Measurements from ENCODE around the gene GABRG3. TPM values are rescaled to one million over a fixed set of nuclear protein-coding genes. Genes with fewer than 3 reads are reported as not detected.

The GABRG3 gene
- total and polyA plus RNA-seq, 10 of the 15 experiments (the other 5 are each of a cell fraction or from before 2014, with no cell fraction given), result 0.15 TPM; not detected in 9

DNA sequence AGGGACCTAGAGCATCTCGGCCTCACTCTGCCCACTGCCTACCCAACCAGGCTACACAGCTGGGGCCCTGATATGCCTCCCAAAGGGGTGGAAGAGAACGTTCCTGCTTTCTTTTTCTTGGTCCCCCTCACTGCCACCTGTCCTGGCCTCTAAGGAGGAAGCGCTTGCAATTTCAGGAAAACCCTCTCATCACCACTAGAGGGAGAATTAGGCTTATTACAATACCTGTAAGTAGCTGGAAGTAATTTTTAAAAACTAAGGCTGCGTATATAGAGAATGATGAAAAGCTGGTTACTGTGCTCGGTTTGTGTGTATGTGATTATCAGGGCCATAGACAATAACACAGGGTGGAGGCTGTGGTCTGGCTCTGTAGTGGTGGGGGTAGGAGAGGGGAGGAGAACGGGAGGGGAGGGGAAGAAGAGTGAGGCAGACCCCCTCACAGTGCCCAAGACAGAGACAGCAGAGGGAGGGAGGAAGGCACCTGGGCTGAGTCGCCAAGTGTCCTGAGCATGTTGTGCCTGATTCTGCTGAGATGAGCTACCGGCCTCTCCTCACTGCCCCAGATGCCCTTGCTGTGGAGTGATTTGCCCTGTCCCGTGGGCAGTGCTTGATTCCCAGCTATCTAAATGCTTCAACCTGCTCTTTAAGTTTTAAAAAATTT lies 3.3 kb downstream of the GABRG3 start:
- Histone ChIP-seq H3K9me3 (replicated peaks; ENCODE audit: control insufficient read depth, insufficient read depth, low read length) (no peaks in the 10 kb centered on the region; the same call in 2 of the 3 replicates), H3K27ac (ENCODE audit: control insufficient read depth, insufficient read depth) (no peak overlapping the region), H3K79me2 (ENCODE audit: control insufficient read depth, insufficient read depth, low read length) (no peaks in the 10 kb centered on the region), H3K9ac (ENCODE audit: control insufficient read depth, insufficient read depth, low read length) (no peak overlapping the region), H3K27me3 (replicated peaks in 1 of 2; ENCODE audit: control insufficient read depth in 2 of 2, insufficient read depth in 2 of 2, low read length in 1 of 2) (no peaks in the 10 kb centered on the region), H3K36me3 (ENCODE audit: control insufficient read depth in 2 of 2, insufficient read depth in 2 of 2, low read length in 1 of 2) (no peaks in the 10 kb centered on the region), H3K4me2 (ENCODE audit: control insufficient read depth, insufficient read depth) (no peak overlapping the region), H3K4me3 (no peak overlapping the region), H2AFZ (ENCODE audit: control insufficient read depth, low read depth, low read length) (no peak overlapping the region), H4K20me1 (ENCODE audit: control insufficient read depth, insufficient read depth) (no peaks in the 10 kb centered on the region), H3K4me1 (ENCODE audit: control insufficient read depth, insufficient read depth, low read length) (no peaks in the 10 kb centered on the region)
- ATAC-seq, result no peak
- in situ Hi-C loops (cut with MboI), result no loop called here
- SMC1A ChIA-PET (ENCODE audit: uncharacterized antibody, unreplicated experiment), result no interaction called here
- POLR2A ChIA-PET, result no interaction called here
- no peak for FAIRE-seq
- TF ChIP-seq, protein P1, sequence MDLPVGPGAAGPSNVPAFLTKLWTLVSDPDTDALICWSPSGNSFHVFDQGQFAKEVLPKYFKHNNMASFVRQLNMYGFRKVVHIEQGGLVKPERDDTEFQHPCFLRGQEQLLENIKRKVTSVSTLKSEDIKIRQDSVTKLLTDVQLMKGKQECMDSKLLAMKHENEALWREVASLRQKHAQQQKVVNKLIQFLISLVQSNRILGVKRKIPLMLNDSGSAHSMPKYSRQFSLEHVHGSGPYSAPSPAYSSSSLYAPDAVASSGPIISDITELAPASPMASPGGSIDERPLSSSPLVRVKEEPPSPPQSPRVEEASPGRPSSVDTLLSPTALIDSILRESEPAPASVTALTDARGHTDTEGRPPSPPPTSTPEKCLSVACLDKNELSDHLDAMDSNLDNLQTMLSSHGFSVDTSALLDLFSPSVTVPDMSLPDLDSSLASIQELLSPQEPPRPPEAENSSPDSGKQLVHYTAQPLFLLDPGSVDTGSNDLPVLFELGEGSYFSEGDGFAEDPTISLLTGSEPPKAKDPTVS (IDR thresholded peaks at IDR 0.05; ENCODE audit: low read depth, low read length), result no peak
- TF ChIP-seq NFXL1 (IDR thresholded peaks at IDR 0.05; ENCODE audit: borderline replicate concordance), result no peak
- no peak for TF ChIP-seq KLF5 (IDR thresholded peaks at IDR 0.05; ENCODE audit: partially characterized antibody)
- no peak for TF ChIP-seq ZBTB11 (CRISPR knock-in tag; IDR thresholded peaks at IDR 0.05)
- no peak for TF ChIP-seq ESRRA (IDR thresholded peaks at IDR 0.05; ENCODE audit: low read length)
- TF ChIP-seq BCL11A (IDR thresholded peaks at IDR 0.05; ENCODE audit: low read depth, low read length), result no peak
- TF ChIP-seq POLR2A (IDR thresholded peaks at IDR 0.05; ENCODE audit: low read depth, low read length), result no peak
- no peak for DNase-seq (ENCODE audit: low read depth, low spot score)
- 19% methylated on average over 9 of the region's 9 CpGs for WGBS (ENCODE audit: insufficient coverage, insufficient replicate concordance, low lambda C conversion rate, missing lambda C conversion rate)
- no TSS peak for BruUV-seq (replicated peaks)
- intact Hi-C loops (cut with micrococcal nuclease; ENCODE audit: unreplicated experiment), result loop anchor here (10.0 kb wide), 1 partner anchor 61 kb away; no protein-coding TSS in a partner anchor
- CTCF ChIA-PET, result no interaction called here
- RAD21 ChIA-PET (ENCODE audit: unreplicated experiment), result no interaction called here
